ENCODE results near the gene ZIM2.

The ZIM2 gene

GRCh38 chr19:56778351-56778750 lies 62.2 kb downstream of the ZIM2 start:
- DNase-seq: no peak

GRCh38 chr19:56769650-56770049 lies 70.9 kb downstream of the ZIM2 start:
- DNase-seq: no peak

GRCh38 chr19:56765137-56765536 lies 75.4 kb downstream of the ZIM2 start:
- DNase-seq: no peak

GRCh38 chr19:56764196-56764695 lies 76.3 kb downstream of the ZIM2 start:
- no peak for DNase-seq

- no peak for DNase-seq
Measured at GRCh38 chr19:56760842-56761241, 79.7 kb downstream of the ZIM2 start.

GRCh38 chr19:56759531-56759930 lies 81.0 kb downstream of the ZIM2 start:
- no peak for DNase-seq

GRCh38 chr19:56751078-56751489 lies 89.4 kb downstream of the ZIM2 start:
- DNase-seq: no peak

GRCh38 chr19:56750658-56751057 lies 89.9 kb downstream of the ZIM2 start:
- no peak for DNase-seq

GRCh38 chr19:56748378-56748777 lies 92.1 kb downstream of the ZIM2 start:
- DNase-seq: no peak

- no peak for DNase-seq
Measured at GRCh38 chr19:56746367-56746766, 94.2 kb downstream of the ZIM2 start.

- DNase-seq: no peak
Measured at GRCh38 chr19:56740501-56740900, 100.0 kb downstream of the ZIM2 start.

GRCh38 chr19:56736571-56736970 lies 104.0 kb downstream of the ZIM2 start:
- DNase-seq: no peak

GRCh38 chr19:56732976-56733375 lies 107.5 kb downstream of the ZIM2 start:
- no peak for DNase-seq

GRCh38 chr19:56727677-56728076 lies 112.8 kb downstream of the ZIM2 start:
- DNase-seq: no peak

GRCh38 chr19:56725829-56726424 lies 114.6 kb downstream of the ZIM2 start:
- DNase-seq: no peak

All from NCI-H2029 treated with DMSO at 0.1 percent for 48 hours (cell line).